DOHH2 (cell line): ENCODE results near the gene MPPED2.

Experiments used
- CTCF ChIP-seq: fragments of 200-600 bp; sonication (generic); IDR thresholded peaks from one replicate; pipeline ENCODE4 v1.5.1; 2014; ENCODE audit warnings: antibody characterized with exemption, mild to moderate bottlenecking, low read depth, low read length; ENCODE audit not compliant: poor library complexity, severe bottlenecking
- EZH2phosphoT487 ChIP-seq: fragments of 200-600 bp; sonication (generic); IDR thresholded peaks from 2 replicates; pipeline ENCODE4 v1.6.1; 2017; ENCODE audit warnings: borderline replicate concordance, mild to moderate bottlenecking, antibody characterized with exemption, low read length, moderate library complexity, mixed read lengths

- no peak for TF ChIP-seq CTCF
- TF ChIP-seq EZH2phosphoT487, result no peak
Observed at GRCh38 chr11:30423279-30423648, 162.9 kb downstream of the MPPED2 start.
